ENCODE measurements around the gene DOCK8.

The DOCK8 gene

DNA sequence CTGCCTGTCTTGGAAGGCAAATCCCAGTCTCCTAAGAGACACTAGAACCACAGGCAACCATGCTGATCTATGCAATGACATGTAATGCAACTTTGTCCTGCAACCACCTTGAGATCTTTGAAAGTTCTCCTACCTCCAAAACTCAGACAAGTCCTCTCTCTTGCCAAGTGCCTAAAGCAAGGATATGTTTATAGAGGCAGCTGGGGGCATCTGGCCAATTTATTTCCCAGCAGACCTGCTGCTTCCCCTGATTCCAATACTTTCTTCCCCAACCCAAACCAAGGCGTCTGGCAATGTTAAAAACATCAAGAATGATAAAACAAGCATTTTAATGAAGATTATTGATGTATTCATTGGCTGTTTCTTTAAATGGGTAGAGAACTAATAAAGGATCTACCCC lies 138.4 kb downstream of the DOCK8 start:
- Histone ChIP-seq H3K36me3 (ENCODE audit: insufficient read depth, low read length) (no peaks in the 10 kb centered on the region), H3K9ac (ENCODE audit: low read length) (no peak overlapping the region), H4K20me1 (ENCODE audit: insufficient read depth, low read length) (no peaks in the 10 kb centered on the region), H3K27ac (ENCODE audit: low read depth, low read length, poor library complexity, severe bottlenecking) (no peak overlapping the region), H3K4me2 (ENCODE audit: low read length) (no peak overlapping the region), H3K4me3 (ENCODE audit: low read depth, low read length, poor library complexity, severe bottlenecking) (no peak overlapping the region), H3K9me3 (ENCODE audit: low read length) (no peaks in the 10 kb centered on the region), H3K4me1 (ENCODE audit: insufficient read depth, low read length, severe bottlenecking) (peaks cover 13% of the 10 kb centered on the region), H3K9me2 (ENCODE audit: low read depth, low read length) (no peaks in the 10 kb centered on the region), H3F3A (ENCODE audit: insufficient read depth, low read length) (no peaks in the 10 kb centered on the region), H3K27me3 (ENCODE audit: insufficient read depth, low read length) (no peaks in the 10 kb centered on the region), H3K79me2 (ENCODE audit: insufficient read depth, low read length) (no peaks in the 10 kb centered on the region), H2AFZ (ENCODE audit: low read length) (no peak overlapping the region)
- TF ChIP-seq CTCF (IDR thresholded peaks at IDR 0.05; ENCODE audit: low read length) (no peak), EZH2 (IDR thresholded peaks at IDR 0.05; ENCODE audit: borderline replicate concordance, low read length) (no peak)

GRCh38 chr9:354453-354852 lies 139.8 kb downstream of the DOCK8 start:
- no peak overlapping the region for H3K9ac ChIP-seq (ENCODE audit: low read length)
- no peaks in the 10 kb centered on the region for H3K36me3 ChIP-seq (ENCODE audit: insufficient read depth, low read length)
- H2AFZ ChIP-seq (ENCODE audit: low read length), result no peak overlapping the region

DNA sequence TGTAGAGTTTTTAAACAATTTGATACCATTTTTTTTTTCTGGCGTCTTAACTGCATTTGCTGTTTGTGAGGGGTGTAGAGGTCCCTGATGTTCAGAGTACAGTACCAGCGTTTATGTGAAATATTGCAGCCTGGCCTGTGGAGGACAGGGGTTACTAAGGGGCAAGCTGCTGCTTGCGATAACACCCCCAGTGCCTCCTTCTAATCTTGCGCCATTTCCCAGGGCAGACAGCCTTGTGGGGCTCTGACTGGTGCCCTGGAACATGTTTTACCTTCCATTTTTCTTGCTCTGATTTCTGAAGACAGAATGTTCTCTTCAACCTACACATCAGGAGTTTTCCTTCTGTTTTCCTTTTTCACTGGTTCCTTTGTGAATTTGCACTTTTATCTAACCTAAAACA lies 142.9 kb downstream of the DOCK8 start:
- Histone ChIP-seq H3F3A (ENCODE audit: insufficient read depth, low read length) (no peaks in the 10 kb centered on the region), H3K9me2 (ENCODE audit: low read depth, low read length) (no peaks in the 10 kb centered on the region), H3K79me2 (ENCODE audit: insufficient read depth, low read length) (no peaks in the 10 kb centered on the region), H3K9ac (ENCODE audit: low read length) (no peak overlapping the region), H3K4me1 (ENCODE audit: insufficient read depth, low read length, severe bottlenecking) (no peaks in the 10 kb centered on the region), H3K36me3 (ENCODE audit: insufficient read depth, low read length) (no peaks in the 10 kb centered on the region), H3K4me2 (ENCODE audit: low read length) (no peak overlapping the region), H3K4me3 (ENCODE audit: low read depth, low read length, poor library complexity, severe bottlenecking) (no peak overlapping the region), H2AFZ (ENCODE audit: low read length) (no peak overlapping the region), H3K9me3 (ENCODE audit: low read length) (no peaks in the 10 kb centered on the region), H4K20me1 (ENCODE audit: insufficient read depth, low read length) (no peaks in the 10 kb centered on the region), H3K27me3 (ENCODE audit: insufficient read depth, low read length) (no peaks in the 10 kb centered on the region), H3K27ac (ENCODE audit: low read depth, low read length, poor library complexity, severe bottlenecking) (no peak overlapping the region)
- TF ChIP-seq EZH2 (IDR thresholded peaks at IDR 0.05; ENCODE audit: borderline replicate concordance, low read length) (no peak), CTCF (IDR thresholded peaks at IDR 0.05; ENCODE audit: low read length) (no peak)

More at GRCh38 chr9:354453-354852, 139.8 kb downstream of the DOCK8 start:
- no peaks in the 10 kb centered on the region for H3F3A ChIP-seq (ENCODE audit: insufficient read depth, low read length)
- H3K9me2 ChIP-seq (ENCODE audit: low read depth, low read length), result no peaks in the 10 kb centered on the region
- no peaks in the 10 kb centered on the region for H3K79me2 ChIP-seq (ENCODE audit: insufficient read depth, low read length)
- H3K4me2 ChIP-seq (ENCODE audit: low read length), result no peak overlapping the region
- peaks cover 13% of the 10 kb centered on the region for H3K4me1 ChIP-seq (ENCODE audit: insufficient read depth, low read length, severe bottlenecking)
- TF ChIP-seq EZH2 (IDR thresholded peaks at IDR 0.05; ENCODE audit: borderline replicate concordance, low read length) (no peak), CTCF (IDR thresholded peaks at IDR 0.05; ENCODE audit: low read length) (no peak)
- H3K4me3 ChIP-seq (ENCODE audit: low read depth, low read length, poor library complexity, severe bottlenecking), result no peak overlapping the region
- no peak overlapping the region for H3K27ac ChIP-seq (ENCODE audit: low read depth, low read length, poor library complexity, severe bottlenecking)
- H3K9me3 ChIP-seq (ENCODE audit: low read length), result no peaks in the 10 kb centered on the region
- no peaks in the 10 kb centered on the region for H4K20me1 ChIP-seq (ENCODE audit: insufficient read depth, low read length)
- H3K27me3 ChIP-seq (ENCODE audit: insufficient read depth, low read length), result no peaks in the 10 kb centered on the region

All from OCI-LY1 (cell line).